Progenitor cell of endocrine pancreas (in vitro differentiated cells): ENCODE measurements around the gene BICRA. TPM values are rescaled to one million over a fixed set of nuclear protein-coding genes. Genes with fewer than 3 reads are reported as not detected.

Experiments used
- DNase-seq: peaks from one replicate; pipeline ENCODE4 v3.0.0; 2021; ENCODE audit warnings: low spot score; ENCODE audit not compliant: unreplicated experiment
- H3K27ac Mint-ChIP-seq: 2 replicates; pipeline ENCODE4 v1.8.0; 2021; ENCODE audit warnings: mild to moderate bottlenecking, moderate library complexity, mixed read lengths
- H3K27me3 Mint-ChIP-seq: 2 replicates; pipeline ENCODE4 v1.8.0; 2021; ENCODE audit warnings: mixed read lengths
- H3K36me3 Mint-ChIP-seq: 2 replicates; pipeline ENCODE4 v1.8.0; 2022; ENCODE audit warnings: mixed read lengths; ENCODE audit not compliant: insufficient read depth
- H3K4me1 Mint-ChIP-seq: 2 replicates; pipeline ENCODE4 v1.8.0; 2021; ENCODE audit warnings: low read depth, mixed read lengths
- H3K4me3 Mint-ChIP-seq: 2 replicates; pipeline ENCODE4 v1.8.0; 2021; ENCODE audit warnings: low read depth, mild to moderate bottlenecking, moderate library complexity, mixed read lengths
- H3K9me3 Mint-ChIP-seq: 2 replicates; pipeline ENCODE4 v1.8.0; 2021; ENCODE audit warnings: low read depth, mixed read lengths
- total RNA-seq: library from RNA; stranded (reverse); gene quantifications from 2 replicates; pipeline ENCODE4 v1.2.1, GENCODE V29; 2021
- TF ChIP-seq, protein P1 (sequence below): fragments of 200-600 bp; sonication (generic); IDR thresholded peaks from one replicate; pipeline ENCODE4 v1.5.0; 2021; ENCODE audit warnings: antibody characterized with exemption, mild to moderate bottlenecking; ENCODE audit not compliant: unreplicated experiment

Gene BICRA
- total RNA-seq, 1 donor from 2014 or later, result 37.4 TPM

DNA sequence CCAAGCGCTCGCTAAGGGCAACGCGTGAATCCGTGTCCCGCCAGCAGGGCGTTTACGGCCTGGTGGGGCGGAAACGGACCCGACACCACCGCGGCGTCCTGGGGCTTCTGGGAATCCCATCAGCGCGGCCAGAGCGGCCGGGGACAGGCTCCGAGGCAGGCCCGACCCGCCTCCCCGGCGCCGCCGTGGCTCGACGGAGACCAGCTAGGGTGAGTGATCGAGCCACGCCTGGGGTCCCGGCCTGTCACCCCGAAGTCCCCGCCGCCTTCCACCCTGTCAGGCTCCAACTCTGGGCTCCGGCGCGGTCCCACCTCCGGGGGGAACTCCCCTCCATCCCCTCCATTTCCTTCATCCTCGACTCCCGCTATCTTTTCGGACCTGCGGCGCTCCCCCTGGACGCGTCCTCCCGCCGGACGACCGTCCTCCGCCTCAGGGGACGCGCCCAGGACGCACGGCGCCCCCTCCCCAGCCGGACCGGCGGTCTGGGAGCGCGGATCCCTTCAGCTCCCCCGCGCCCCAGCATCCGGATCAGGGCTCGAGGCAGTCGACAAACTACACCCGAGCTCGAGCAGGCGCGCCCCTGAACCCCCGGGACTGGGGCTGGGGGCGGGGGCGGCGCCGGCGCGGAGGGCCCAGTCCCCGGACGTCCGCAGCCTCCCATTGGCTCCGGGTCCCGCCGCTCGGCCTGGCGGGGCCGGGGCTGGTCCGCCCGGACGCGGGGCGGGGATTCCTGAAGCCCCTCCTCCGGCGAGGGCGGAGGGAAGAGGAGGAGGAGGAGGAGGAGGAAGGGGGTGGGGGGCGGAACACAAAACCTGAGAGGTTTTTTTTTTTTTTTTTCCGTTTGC is 638 bp upstream of the BICRA start:
- TF ChIP-seq, protein P1, sequence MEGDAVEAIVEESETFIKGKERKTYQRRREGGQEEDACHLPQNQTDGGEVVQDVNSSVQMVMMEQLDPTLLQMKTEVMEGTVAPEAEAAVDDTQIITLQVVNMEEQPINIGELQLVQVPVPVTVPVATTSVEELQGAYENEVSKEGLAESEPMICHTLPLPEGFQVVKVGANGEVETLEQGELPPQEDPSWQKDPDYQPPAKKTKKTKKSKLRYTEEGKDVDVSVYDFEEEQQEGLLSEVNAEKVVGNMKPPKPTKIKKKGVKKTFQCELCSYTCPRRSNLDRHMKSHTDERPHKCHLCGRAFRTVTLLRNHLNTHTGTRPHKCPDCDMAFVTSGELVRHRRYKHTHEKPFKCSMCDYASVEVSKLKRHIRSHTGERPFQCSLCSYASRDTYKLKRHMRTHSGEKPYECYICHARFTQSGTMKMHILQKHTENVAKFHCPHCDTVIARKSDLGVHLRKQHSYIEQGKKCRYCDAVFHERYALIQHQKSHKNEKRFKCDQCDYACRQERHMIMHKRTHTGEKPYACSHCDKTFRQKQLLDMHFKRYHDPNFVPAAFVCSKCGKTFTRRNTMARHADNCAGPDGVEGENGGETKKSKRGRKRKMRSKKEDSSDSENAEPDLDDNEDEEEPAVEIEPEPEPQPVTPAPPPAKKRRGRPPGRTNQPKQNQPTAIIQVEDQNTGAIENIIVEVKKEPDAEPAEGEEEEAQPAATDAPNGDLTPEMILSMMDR, result peak; percentile 38
- H3K4me1 Mint-ChIP-seq, result peaks cover 18% of the 10 kb centered on the region
- peak overlapping the region; percentile 81 for H3K4me3 Mint-ChIP-seq
- peak overlapping the region; percentile 90 for H3K27ac Mint-ChIP-seq
- no peaks in the 10 kb centered on the region for H3K36me3 Mint-ChIP-seq
- peak; percentile 93 for DNase-seq
- H3K27me3 Mint-ChIP-seq, result peaks cover 3% of the 10 kb centered on the region
- H3K9me3 Mint-ChIP-seq, result no peaks in the 10 kb centered on the region

DNA sequence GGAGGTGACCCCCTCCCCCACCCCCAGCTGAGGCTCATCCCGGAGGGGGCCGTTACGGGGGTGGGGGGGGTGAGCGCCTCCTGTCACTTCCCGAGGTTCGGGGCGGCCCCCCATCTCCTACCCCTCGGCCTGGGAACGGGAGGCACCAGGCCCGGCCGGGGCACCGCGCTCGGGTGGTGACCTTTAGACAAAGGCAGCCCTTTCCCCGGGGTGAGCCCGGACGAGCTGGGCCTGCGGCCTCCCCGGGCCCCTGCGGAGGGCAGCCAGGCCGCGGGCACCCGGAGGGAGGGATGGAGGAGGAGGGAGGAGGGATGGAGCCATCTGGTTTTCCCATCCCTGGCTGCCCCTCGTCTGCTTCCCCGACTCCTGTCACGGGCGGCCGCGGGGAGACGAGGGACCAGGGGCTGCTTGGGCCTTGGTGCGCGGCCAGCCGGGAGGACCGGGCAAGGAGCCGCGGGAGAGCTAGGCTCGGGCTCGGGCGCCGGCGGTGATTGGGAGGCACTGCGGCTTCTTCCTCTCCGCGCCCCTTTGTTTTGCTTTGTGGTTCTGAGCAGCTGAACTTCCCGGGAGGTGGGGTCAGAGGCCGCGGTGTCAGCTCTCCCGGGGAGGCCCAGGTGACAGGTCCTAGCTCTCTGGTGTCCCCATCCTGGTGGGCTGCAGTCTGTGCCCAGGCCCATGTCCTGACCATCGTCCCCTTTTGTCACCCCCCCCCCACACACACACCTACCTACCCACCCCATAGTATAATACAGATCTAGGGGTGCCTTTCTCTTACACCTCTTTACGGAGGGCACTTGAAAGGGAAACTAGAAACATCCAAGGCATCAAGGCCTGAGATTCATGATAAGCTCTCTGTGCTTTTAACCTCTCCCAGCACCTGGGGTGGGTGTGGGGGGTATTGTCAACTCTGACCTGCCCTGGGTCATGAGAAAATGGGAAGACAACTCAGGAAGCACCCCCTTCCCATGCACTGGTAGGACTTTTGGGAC is 1.3 kb downstream of the BICRA start:
- peak overlapping the region; percentile 84 for H3K27ac Mint-ChIP-seq
- peak; percentile 36 for DNase-seq
- H3K27me3 Mint-ChIP-seq, result no peaks in the 10 kb centered on the region
- H3K36me3 Mint-ChIP-seq, result peaks cover 3% of the 10 kb centered on the region
- peak overlapping the region; percentile 91 for H3K4me3 Mint-ChIP-seq
- H3K4me1 Mint-ChIP-seq, result peaks cover 23% of the 10 kb centered on the region
- no peaks in the 10 kb centered on the region for H3K9me3 Mint-ChIP-seq
- TF ChIP-seq, protein P1, result no peak

DNA sequence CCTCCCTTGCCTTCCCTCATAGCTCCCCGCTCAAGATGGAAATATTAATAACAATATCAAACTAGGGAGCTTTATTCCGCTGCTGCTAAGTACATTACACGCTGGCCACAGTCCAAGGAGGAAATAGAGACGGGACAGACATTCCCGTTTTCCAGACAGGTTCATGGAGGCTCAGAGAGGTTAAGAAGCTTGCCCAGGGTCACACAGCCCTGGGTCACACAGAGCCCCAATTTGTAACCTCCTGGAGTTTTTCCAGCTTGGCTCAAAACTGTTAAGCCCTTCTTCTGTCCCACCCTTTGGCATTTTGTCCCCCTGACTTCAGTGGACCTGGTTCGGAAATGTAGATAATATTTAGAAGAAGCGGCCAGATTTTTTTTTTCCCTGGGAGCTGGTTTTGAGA is 2.0 kb downstream of the BICRA start:
- no peaks in the 10 kb centered on the region for H3K27me3 Mint-ChIP-seq
- peak overlapping the region; percentile 91 for H3K4me3 Mint-ChIP-seq
- H3K27ac Mint-ChIP-seq, result peak overlapping the region; percentile 84
- DNase-seq, result no peak
- no peaks in the 10 kb centered on the region for H3K9me3 Mint-ChIP-seq
- H3K36me3 Mint-ChIP-seq, result peaks cover 5% of the 10 kb centered on the region
- TF ChIP-seq, protein P1, result no peak
- peaks cover 23% of the 10 kb centered on the region for H3K4me1 Mint-ChIP-seq

DNA sequence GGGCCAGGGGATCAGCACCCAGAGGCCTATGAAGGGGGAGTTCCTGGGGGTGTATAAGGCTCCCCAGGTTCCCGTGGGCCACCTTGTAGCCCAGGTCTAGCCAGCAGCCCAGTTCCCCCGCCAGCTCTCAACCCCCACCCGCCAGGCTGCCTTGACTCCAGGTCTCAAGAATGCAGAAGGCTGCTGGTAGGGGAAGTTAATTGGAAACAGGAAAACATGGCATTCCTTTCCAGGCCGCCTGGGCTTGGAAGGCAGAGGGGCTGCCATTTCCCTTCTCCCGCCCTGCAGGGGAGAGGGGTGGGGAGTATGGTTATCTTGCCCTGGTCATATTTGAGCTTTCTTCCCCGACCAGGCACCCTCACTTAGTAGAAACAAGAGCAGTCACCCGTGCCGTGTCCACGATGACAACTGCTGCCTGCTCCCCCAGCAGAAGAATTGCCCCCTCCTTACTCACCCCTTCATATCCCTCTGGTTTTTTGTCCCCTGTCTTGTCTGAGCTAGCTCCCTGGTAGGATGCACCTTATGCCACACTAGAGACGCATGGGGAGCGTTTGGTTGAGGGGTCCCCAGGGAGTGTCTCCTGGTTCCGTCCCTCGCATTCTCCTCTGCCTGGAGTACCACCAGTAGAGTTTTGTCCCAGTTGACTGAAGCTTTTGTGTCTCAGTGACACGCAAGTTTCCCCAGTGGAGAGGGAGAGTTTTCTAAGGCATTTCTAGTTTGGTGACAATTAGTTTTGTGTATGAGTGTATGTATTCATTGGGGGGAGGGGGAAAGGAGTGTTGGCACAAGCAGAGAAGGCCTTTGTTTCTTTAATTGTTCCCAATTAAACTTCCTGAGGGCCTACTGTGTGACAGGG is 4.5 kb downstream of the BICRA start:
- Mint-ChIP-seq H3K4me3 (no peak overlapping the region), H3K4me1 (peaks cover 23% of the 10 kb centered on the region), H3K36me3 (peaks cover 5% of the 10 kb centered on the region), H3K27me3 (no peaks in the 10 kb centered on the region), H3K27ac (peak overlapping the region; percentile 74), H3K9me3 (no peaks in the 10 kb centered on the region)
- no peak for DNase-seq
- TF ChIP-seq, protein P1, result no peak
